H1 (cell line): ENCODE measurements around the gene GPS1. TPM values are rescaled to one million over a fixed set of nuclear protein-coding genes. Genes with fewer than 3 reads are reported as not detected.
A peak's percentile ranks its signal among the peaks of the same experiment; 100 is the strongest.

Source experiments
- CTCF ChIA-PET: fragments of 300-600 bp; sonication (Branson Sonifier 250); formaldehyde crosslinking; loops from one replicate; lab custom pipeline; 2021; ENCODE audit not compliant: partially characterized antibody; lab: Charles Lee
- POLR2A ChIA-PET: fragments of 300-600 bp; sonication (Branson Sonifier 250); formaldehyde crosslinking; loops from one replicate; lab custom pipeline; 2021; ENCODE audit warnings: inconsistent platforms; ENCODE audit not compliant: partially characterized antibody; lab: Charles Lee
- DNase-seq, 2 experiments: peaks; one replicate each; pipeline versions ENCODE4 v3.0.0 to v3.0.0-alpha.2; 2010 to 2022; ENCODE audit warnings: low spot score in 2 of 2, low read depth in 1 of 2, mixed read lengths in 1 of 2
- FAIRE-seq: peaks from 2 replicates; lab custom pipeline; 2011; peaks lifted over from hg19 to GRCh38; lab: Jason Lieb, UNC
- H2AFZ ChIP-seq: 2 replicates; pipeline ENCODE4 v1.8.1; 2012; ENCODE audit warnings: low read length, inconsistent platforms
- H2AK5ac ChIP-seq: 2 replicates; pipeline ENCODE4 v1.6.1; 2013; ENCODE audit warnings: low read depth, low read length
- H2BK120ac ChIP-seq: replicated peaks from 2 replicates; pipeline ENCODE3; 2013; ENCODE audit warnings: low read depth, low read length, inconsistent platforms
- H2BK12ac ChIP-seq: 2 replicates; pipeline ENCODE4 v1.6.1; 2013; ENCODE audit warnings: low read depth, low read length
- H2BK15ac ChIP-seq: 2 replicates; pipeline ENCODE4 v1.6.1; 2013; ENCODE audit warnings: low read length
- H2BK20ac ChIP-seq: 2 replicates; pipeline ENCODE4 v1.6.1; 2013; ENCODE audit warnings: low read length
- H2BK5ac ChIP-seq: 2 replicates; pipeline ENCODE4 v1.6.1; 2013; ENCODE audit warnings: low read depth, low read length
- H3K14ac ChIP-seq: 2 replicates; pipeline ENCODE4 v1.6.1; 2013; ENCODE audit warnings: inconsistent platforms; ENCODE audit not compliant: insufficient read length
- H3K18ac ChIP-seq: 2 replicates; pipeline ENCODE4 v1.6.1; 2013; ENCODE audit warnings: low read length; ENCODE audit errors: extremely low read depth
- H3K23ac ChIP-seq: 2 replicates; pipeline ENCODE4 v1.6.1; 2013; ENCODE audit warnings: inconsistent platforms; ENCODE audit not compliant: insufficient read length
- H3K23me2 ChIP-seq: 2 replicates; pipeline ENCODE4 v1.6.1; 2013; ENCODE audit warnings: low read depth, low read length
- H3K27ac ChIP-seq: 2 replicates; pipeline ENCODE4 v1.6.1; 2011; ENCODE audit warnings: low read depth, low read length, inconsistent platforms
- H3K27me3 ChIP-seq, 4 experiments: replicated peaks in 1 of 4; 1 replicate in 1 of 4; 2 replicates in 3 of 4; pipeline versions ENCODE4 v1.6.1 to v1.8.1; 2011 to 2013; ENCODE audit warnings: low read length in 3 of 4, mild to moderate bottlenecking in 3 of 4, inconsistent platforms in 2 of 4, mixed read lengths in 2 of 4, moderate library complexity in 1 of 4; ENCODE audit not compliant: control insufficient read depth in 3 of 4, insufficient read depth in 3 of 4; ENCODE audit errors: extremely low read depth in 1 of 4
- H3K36me3 ChIP-seq, 4 experiments: 2 replicates each; pipeline versions ENCODE4 v1.6.1 to v1.8.1; 2011 to 2013; ENCODE audit warnings: mild to moderate bottlenecking in 4 of 4, low read length in 3 of 4, moderate library complexity in 2 of 4, control low read depth in 1 of 4, inconsistent platforms in 1 of 4; ENCODE audit not compliant: insufficient read depth in 4 of 4, control insufficient read depth in 2 of 4
- H3K4ac ChIP-seq: replicated peaks from 2 replicates; pipeline ENCODE3; 2013; ENCODE audit warnings: low read length, low read depth, mixed read lengths, inconsistent platforms; ENCODE audit not compliant: insufficient read length
- H3K4me1 ChIP-seq, 4 experiments: replicated peaks in 1 of 4; 1 replicate in 1 of 4; 2 replicates in 3 of 4; pipeline versions ENCODE4 v1.6.1 to v1.8.1; 2011 to 2013; ENCODE audit warnings: low read length in 3 of 4, inconsistent platforms in 2 of 4, mixed read lengths in 1 of 4; ENCODE audit not compliant: insufficient read depth in 4 of 4, control insufficient read depth in 3 of 4
- H3K4me2 ChIP-seq, 2 experiments: 2 replicates each; pipeline versions ENCODE4 v1.6.1 to v1.8.1; 2011 to 2013; ENCODE audit warnings: low read depth in 2 of 2, low read length in 2 of 2, control low read depth in 1 of 2, inconsistent platforms in 1 of 2, mild to moderate bottlenecking in 1 of 2; ENCODE audit not compliant: insufficient read depth in 1 of 2
- H3K4me3 ChIP-seq, 4 experiments: fragments of 200-600, 300-600 bp in 1 of 4; sonication (generic), shearing (Covaris generic), sonication (Bioruptor Twin) in 1 of 4; 2 replicates each; pipeline versions ENCODE4 v1.5.1 to v1.8.1; 2011 to 2016; ENCODE audit warnings: low read length in 4 of 4, low read depth in 3 of 4, control low read depth in 2 of 4, inconsistent platforms in 2 of 4, mild to moderate bottlenecking in 2 of 4, mixed read lengths in 1 of 4, moderate library complexity in 1 of 4; ENCODE audit not compliant: insufficient read depth in 2 of 4; ENCODE audit errors: extremely low read depth in 1 of 4
- H3K56ac ChIP-seq: replicated peaks from 2 replicates; pipeline ENCODE3; 2013; ENCODE audit warnings: low read depth, mild to moderate bottlenecking, mixed read lengths, low read length, inconsistent platforms; ENCODE audit not compliant: insufficient read length
- H3K79me1 ChIP-seq: 2 replicates; pipeline ENCODE4 v1.6.1; 2013; ENCODE audit warnings: low read depth, low read length, control low read depth
- H3K79me2 ChIP-seq, 2 experiments: 2 replicates each; pipeline versions ENCODE4 v1.6.1 to v1.8.1; 2012 to 2013; ENCODE audit warnings: low read length in 2 of 2, mild to moderate bottlenecking in 2 of 2, inconsistent platforms in 1 of 2; ENCODE audit not compliant: insufficient read depth in 2 of 2, control insufficient read depth in 1 of 2
- H3K9ac ChIP-seq, 4 experiments: replicated peaks in 1 of 4; 1 replicate in 1 of 4; 2 replicates in 3 of 4; pipeline versions ENCODE4 v1.6.1 to v1.8.1; 2011 to 2013; ENCODE audit warnings: low read depth in 3 of 4, low read length in 3 of 4, control low read depth in 2 of 4, mild to moderate bottlenecking in 2 of 4, moderate library complexity in 2 of 4, inconsistent platforms in 1 of 4; ENCODE audit errors: extremely low read depth in 1 of 4
- H3K9me3 ChIP-seq, 2 experiments: 2 replicates each; pipeline versions ENCODE4 v1.6.1 to v1.8.1; 2012 to 2013; ENCODE audit warnings: mild to moderate bottlenecking in 2 of 2, moderate library complexity in 2 of 2, control low read depth in 1 of 2, inconsistent platforms in 1 of 2, low read depth in 1 of 2, low read length in 1 of 2, mixed read lengths in 1 of 2; ENCODE audit not compliant: insufficient read depth in 2 of 2
- H4K20me1 ChIP-seq, 2 experiments: replicated peaks in 1 of 2; 2 replicates each; pipeline versions ENCODE3 to v1.8.1; 2011 to 2013; ENCODE audit warnings: inconsistent platforms in 2 of 2, low read length in 2 of 2, mild to moderate bottlenecking in 1 of 2; ENCODE audit not compliant: insufficient read depth in 2 of 2, control insufficient read depth in 1 of 2
- H4K5ac ChIP-seq: 2 replicates; pipeline ENCODE4 v1.6.1; 2013; ENCODE audit warnings: low read length, low read depth, mixed read lengths, inconsistent platforms; ENCODE audit not compliant: insufficient read length
- H4K8ac ChIP-seq: 2 replicates; pipeline ENCODE4 v1.8.0; 2013; ENCODE audit warnings: mild to moderate bottlenecking, moderate library complexity, low read length, inconsistent platforms; ENCODE audit not compliant: insufficient read depth; ENCODE audit errors: extremely low read depth
- H4K91ac ChIP-seq: replicated peaks from 2 replicates; pipeline ENCODE3; 2013; ENCODE audit warnings: low read length, mixed read lengths, inconsistent platforms; ENCODE audit not compliant: insufficient read length
- CEBPB ChIP-seq: IDR thresholded peaks from 2 replicates; pipeline ENCODE4 v1.6.1; 2012; ENCODE audit warnings: low read depth, low read length
- TCF12 ChIP-seq: IDR thresholded peaks from 2 replicates; pipeline ENCODE4 v1.6.1; 2011; ENCODE audit warnings: low read depth, mild to moderate bottlenecking, low read length
- WGBS, 2 experiments: shearing (Covaris generic) in 1 of 2; methylation state at CpG; one replicate each; pipeline versions ENCODE4 v1.1.6 to v1.1.7; 2013 to 2015; ENCODE audit warnings: low lambda C conversion rate in 2 of 2, mixed read lengths in 2 of 2, inconsistent platforms in 1 of 2, low coverage in 1 of 2, missing lambda C conversion rate in 1 of 2; ENCODE audit not compliant: insufficient replicate concordance in 2 of 2, insufficient coverage in 1 of 2, insufficient read length in 1 of 2; ENCODE audit errors: extremely low coverage in 1 of 2, missing lambda C conversion rate in 1 of 2; 5-methylcytosine and 5-hydroxymethylcytosine counted together
- polyA plus RNA-seq, 7 experiments: library from polyadenylated mRNA; depleted of rRNA in 3 of 7; stranded (reverse) in 5 of 7; unstranded in 2 of 7; fragments of >200 nt in 5 of 7; fragments of 200-250 nt in 2 of 7; gene quantifications; 1 replicate in 5 of 7; 2 replicates in 1 of 7; 4 replicates in 1 of 7; pipeline versions ENCODE4 v1.2.1 to v1.2.3, GENCODE V29; 2011 to 2013; ENCODE audit warnings: missing spikeins in 2 of 7, mixed read lengths in 2 of 7
- total RNA-seq: library from RNA; stranded (reverse); fragmentation: NEBNext Ultra II Directional; extraction: Animal tissue kit (Norgen Biotek cat#: 25700); gene quantifications from 2 replicates; pipeline ENCODE4 v1.2.1, GENCODE V29; 2021
- TF ChIP-seq, protein P1 (sequence below): IDR thresholded peaks from 2 replicates; pipeline ENCODE4 v1.6.1; 2011; ENCODE audit warnings: low read length, improper control_type of control experiment

GPS1 gene
- total and polyA plus RNA-seq, 2 of the 8 experiments (the other 6 are each of a cell fraction or from before 2014, with no cell fraction given): 153 to 277 TPM

DNA sequence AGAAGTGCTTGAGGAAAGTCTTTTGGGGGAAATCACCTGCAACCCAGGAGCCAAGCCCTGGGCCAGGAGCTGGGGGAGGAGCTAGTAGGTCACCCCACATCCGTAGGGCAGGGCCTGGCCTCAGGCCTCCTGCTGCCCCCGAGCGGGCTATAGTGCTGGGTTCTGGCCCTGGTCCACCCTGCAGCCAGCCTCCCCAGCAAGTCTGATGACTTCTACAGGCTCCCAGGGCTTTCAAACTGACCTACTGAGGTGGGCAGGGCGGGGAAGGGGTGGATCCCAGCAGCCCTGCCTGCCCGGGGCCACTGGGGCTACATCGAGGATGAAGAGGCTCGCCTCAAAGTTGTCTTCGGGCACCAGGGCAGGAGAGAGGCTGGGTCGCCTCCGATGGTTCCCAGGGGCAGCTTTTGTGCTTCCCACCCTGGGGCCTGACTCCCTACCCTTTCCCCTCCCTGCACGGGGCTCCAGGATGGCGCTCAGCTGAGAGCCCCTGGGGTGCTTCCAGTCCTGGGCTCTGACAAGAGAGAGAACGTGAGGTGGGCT lies 34.0 kb upstream of the GPS1 start:
- Histone ChIP-seq H3K9me3 (no peaks in the 10 kb centered on the region), H4K5ac (no peak overlapping the region), H2AFZ (no peak overlapping the region), H2BK15ac (no peak overlapping the region), H2BK120ac (no peak overlapping the region), H4K8ac (peak overlapping the region; percentile 71), H3K27ac (no peak overlapping the region), H3K36me3 (no peaks in the 10 kb centered on the region), H3K23ac (no peak overlapping the region), H4K20me1 (peaks cover 9 to 18% of the 10 kb centered on the region in 2 experiments), H3K4ac (no peak overlapping the region), H2BK5ac (no peak overlapping the region), H3K79me2 (peaks cover 0 to 12% of the 10 kb centered on the region in 2 experiments; a peak in 1 of 4 replicates), H3K4me2 (no peak overlapping the region), H3K14ac (no peak overlapping the region), H3K56ac (no peak overlapping the region), H3K18ac (no peak overlapping the region; the same call in 1 of the 2 replicates), H2BK20ac (no peak overlapping the region), H3K4me1 (peaks cover 0 to 10% (median 6%) of the 10 kb centered on the region in 4 experiments; a peak in 5 of 7 replicates), H3K9ac (no peak overlapping the region), H4K91ac (no peak overlapping the region), H2BK12ac (no peak overlapping the region), H3K23me2 (peaks cover 6% of the 10 kb centered on the region; the same call in 1 of the 2 replicates), H3K79me1 (peaks cover 4% of the 10 kb centered on the region; the same call in 1 of the 2 replicates), H3K27me3 (no peaks in the 10 kb centered on the region), H2AK5ac (no peak overlapping the region), H3K4me3 (no peak overlapping the region)
- ChIA-PET CTCF (interaction anchor here (0.6 to 4.7 kb wide), 10 partner anchors 10 to 186 kb away, joined by 3 to 29 read pairs (median 4); partner anchors contain the start of genes NOTUM and RAC3), POLR2A (interaction anchor here (1.0 to 2.8 kb wide), 9 partner anchors 9 to 83 kb away, joined by 3 to 9 read pairs (median 5); no protein-coding TSS in a partner anchor)
- TF ChIP-seq, protein P1, sequence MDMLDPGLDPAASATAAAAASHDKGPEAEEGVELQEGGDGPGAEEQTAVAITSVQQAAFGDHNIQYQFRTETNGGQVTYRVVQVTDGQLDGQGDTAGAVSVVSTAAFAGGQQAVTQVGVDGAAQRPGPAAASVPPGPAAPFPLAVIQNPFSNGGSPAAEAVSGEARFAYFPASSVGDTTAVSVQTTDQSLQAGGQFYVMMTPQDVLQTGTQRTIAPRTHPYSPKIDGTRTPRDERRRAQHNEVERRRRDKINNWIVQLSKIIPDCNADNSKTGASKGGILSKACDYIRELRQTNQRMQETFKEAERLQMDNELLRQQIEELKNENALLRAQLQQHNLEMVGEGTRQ: no peak
- TF ChIP-seq TCF12 (no peak), CEBPB (no peak)
- WGBS, 2 experiments: 83% methylated on average over 10 of the region's 13 CpGs; no CpG with 5 or more reads in 1 of the 2 experiments
- no peak for FAIRE-seq
- no peak for DNase-seq
